NK-92 (cell line): Measurements from ENCODE around the gene CLCN7.

Experiments
- DNase-seq: peaks from one replicate; lab custom pipeline; 2025; ENCODE audit not compliant: unreplicated experiment; lab: John Stamatoyannopoulos, UW

The CLCN7 gene

GRCh38 chr16:1474796-1475551 is at the start of gene CLCN7:
Gene CLCN7 (minus strand): TSS chr16:1475028. CDS start chr16:1474974, 54 bp downstream.
- no peak for DNase-seq

- no peak for DNase-seq
Observed at GRCh38 chr16:1524366-1524765, 49.5 kb upstream of the CLCN7 start.

- DNase-seq: no peak
Observed at GRCh38 chr16:1523581-1524245, 48.9 kb upstream of the CLCN7 start.

- no peak for DNase-seq
Observed at GRCh38 chr16:1520461-1520860, 45.6 kb upstream of the CLCN7 start.

- no peak for DNase-seq
Observed at GRCh38 chr16:1519831-1520230, 45.0 kb upstream of the CLCN7 start.

- no peak for DNase-seq
Observed at GRCh38 chr16:1518626-1519135, 43.9 kb upstream of the CLCN7 start.

- no peak for DNase-seq
Observed at GRCh38 chr16:1514507-1514906, 39.7 kb upstream of the CLCN7 start.

GRCh38 chr16:1512774-1513173 is 37.9 kb upstream of the CLCN7 start:
- DNase-seq: no peak

GRCh38 chr16:1511662-1512569 is 37.1 kb upstream of the CLCN7 start:
- DNase-seq: no peak

- no peak for DNase-seq
Observed at GRCh38 chr16:1510941-1511351, 36.1 kb upstream of the CLCN7 start.

- DNase-seq: no peak
Observed at GRCh38 chr16:1510272-1510671, 35.4 kb upstream of the CLCN7 start.

GRCh38 chr16:1509307-1510221 is 34.7 kb upstream of the CLCN7 start:
- DNase-seq: no peak

GRCh38 chr16:1508494-1509187 is 33.8 kb upstream of the CLCN7 start:
- DNase-seq: no peak

GRCh38 chr16:1506494-1507213 is 31.8 kb upstream of the CLCN7 start:
- DNase-seq: no peak

GRCh38 chr16:1505912-1506311 is 31.1 kb upstream of the CLCN7 start:
- DNase-seq: no peak

- no peak for DNase-seq
Observed at GRCh38 chr16:1505073-1505844, 30.4 kb upstream of the CLCN7 start.

- no peak for DNase-seq
Observed at GRCh38 chr16:1503110-1503955, 28.5 kb upstream of the CLCN7 start.
